SK-N-MC (cell line): ENCODE data around the gene FARS2.

Experiments
- DNase-seq: peaks from one replicate; pipeline ENCODE4 v3.0.0-alpha.2; 2011; ENCODE audit warnings: low read depth, low spot score
- H3K27ac ChIP-seq: fragments of 200-600 bp; sonication (generic); 2 replicates; pipeline ENCODE4 v1.5.1; 2016; ENCODE audit warnings: mixed run types
- H3K36me3 ChIP-seq: fragments of 200-600 bp; sonication (generic); 2 replicates; pipeline ENCODE4 v1.6.1; 2017; ENCODE audit warnings: antibody characterized with exemption, low read length, mixed read lengths; ENCODE audit not compliant: insufficient read depth
- H3K4me3 ChIP-seq: fragments of 200-600 bp; sonication (generic); 2 replicates; pipeline ENCODE4 v1.5.1; 2016
- H3K9ac ChIP-seq: fragments of 200-600 bp; sonication (generic); 2 replicates; pipeline ENCODE4 v1.8.0; 2017; ENCODE audit warnings: mixed run types, mixed read lengths; ENCODE audit not compliant: insufficient read length
- H3K9me3 ChIP-seq: fragments of 200-600 bp; sonication (generic); 2 replicates; pipeline ENCODE4 v1.6.1; 2017; ENCODE audit warnings: low read depth, mild to moderate bottlenecking, antibody characterized with exemption, low read length, moderate library complexity, mixed read lengths
- EZH2 ChIP-seq: fragments of 200-600 bp; sonication (generic); IDR thresholded peaks from one replicate; pipeline ENCODE4 v1.6.1; 2017; ENCODE audit warnings: antibody characterized with exemption
- FOXP2 ChIP-seq: optimal IDR thresholded peaks from 2 replicates; pipeline ENCODE3; 2011; ENCODE audit warnings: mild to moderate bottlenecking, moderate library complexity; ENCODE audit not compliant: insufficient read depth; ENCODE audit errors: extremely low read length, control extremely low read depth
- POLR2AphosphoS5 ChIP-seq: IDR thresholded peaks from 2 replicates; pipeline ENCODE4 v1.6.1; 2012; ENCODE audit warnings: mild to moderate bottlenecking, low read depth, low read length, borderline replicate concordance

Gene FARS2

GRCh38 chr6:5730585-5731263, 469.4 kb downstream of the FARS2 start:
- no peak overlapping the region for H3K27ac ChIP-seq
- no peak overlapping the region for H3K9ac ChIP-seq
- DNase-seq, result no peak
- no peaks in the 10 kb centered on the region for H3K9me3 ChIP-seq
- H3K36me3 ChIP-seq, result no peaks in the 10 kb centered on the region
- TF ChIP-seq EZH2 (no peak), FOXP2 (no peak), POLR2AphosphoS5 (no peak)
- H3K4me3 ChIP-seq, result no peak overlapping the region

- Histone ChIP-seq H3K9me3 (no peaks in the 10 kb centered on the region), H3K27ac (no peak overlapping the region), H3K36me3 (no peaks in the 10 kb centered on the region), H3K9ac (no peak overlapping the region), H3K4me3 (no peak overlapping the region)
- DNase-seq, result no peak
- no peak for TF ChIP-seq FOXP2
- TF ChIP-seq EZH2, result no peak
- TF ChIP-seq POLR2AphosphoS5, result no peak
These were observed 470.1 kb downstream of the FARS2 start for GRCh38 chr6:5731435-5731834.

- no peaks in the 10 kb centered on the region for H3K9me3 ChIP-seq
- TF ChIP-seq FOXP2, result no peak
- TF ChIP-seq EZH2, result no peak
- TF ChIP-seq POLR2AphosphoS5, result no peak
- H3K4me3 ChIP-seq, result no peak overlapping the region
- no peak for DNase-seq
- H3K27ac ChIP-seq, result no peak overlapping the region
- H3K36me3 ChIP-seq, result no peaks in the 10 kb centered on the region
- H3K9ac ChIP-seq, result no peak overlapping the region
These were observed 471.2 kb downstream of the FARS2 start for GRCh38 chr6:5732496-5732895.

GRCh38 chr6:5736016-5736738, 474.9 kb downstream of the FARS2 start:
- H3K9ac ChIP-seq, result no peak overlapping the region
- no peak for TF ChIP-seq POLR2AphosphoS5
- no peak for TF ChIP-seq EZH2
- TF ChIP-seq FOXP2, result no peak
- no peak overlapping the region for H3K4me3 ChIP-seq
- no peaks in the 10 kb centered on the region for H3K36me3 ChIP-seq
- no peak for DNase-seq
- H3K27ac ChIP-seq, result no peak overlapping the region
- no peaks in the 10 kb centered on the region for H3K9me3 ChIP-seq

- Histone ChIP-seq H3K9ac (no peak overlapping the region), H3K36me3 (no peaks in the 10 kb centered on the region), H3K27ac (no peak overlapping the region), H3K4me3 (no peak overlapping the region), H3K9me3 (no peaks in the 10 kb centered on the region)
- TF ChIP-seq POLR2AphosphoS5 (no peak), FOXP2 (no peak), EZH2 (no peak)
- no peak for DNase-seq
These were observed 476.1 kb downstream of the FARS2 start for GRCh38 chr6:5737460-5737859.

- no peak overlapping the region for H3K9ac ChIP-seq
- no peak overlapping the region for H3K4me3 ChIP-seq
- H3K36me3 ChIP-seq, result no peaks in the 10 kb centered on the region
- TF ChIP-seq FOXP2 (no peak), POLR2AphosphoS5 (no peak), EZH2 (no peak)
- H3K9me3 ChIP-seq, result no peaks in the 10 kb centered on the region
- no peak overlapping the region for H3K27ac ChIP-seq
- no peak for DNase-seq
These were observed 476.9 kb downstream of the FARS2 start for GRCh38 chr6:5738211-5738610.

GRCh38 chr6:5744497-5744896, 483.2 kb downstream of the FARS2 start:
- no peak overlapping the region for H3K27ac ChIP-seq
- H3K4me3 ChIP-seq, result no peak overlapping the region
- H3K36me3 ChIP-seq, result no peaks in the 10 kb centered on the region
- no peak for DNase-seq
- H3K9me3 ChIP-seq, result no peaks in the 10 kb centered on the region
- no peak overlapping the region for H3K9ac ChIP-seq
- TF ChIP-seq FOXP2 (no peak), POLR2AphosphoS5 (no peak), EZH2 (no peak)

- no peak for DNase-seq
- Histone ChIP-seq H3K27ac (no peak overlapping the region), H3K36me3 (no peaks in the 10 kb centered on the region), H3K4me3 (no peak overlapping the region), H3K9me3 (no peaks in the 10 kb centered on the region), H3K9ac (no peak overlapping the region)
- TF ChIP-seq POLR2AphosphoS5 (no peak), EZH2 (no peak), FOXP2 (no peak)
These were observed 483.8 kb downstream of the FARS2 start for GRCh38 chr6:5745081-5745480.
